Right lobe of liver (tissue), 6 donors: ENCODE results near the gene PACRG. TPM values are rescaled to one million over a fixed set of nuclear protein-coding genes. Genes with fewer than 3 reads are reported as not detected.

Experiments
- ATAC-seq, 4 donors: fragments of 200-7000 bp; cut with Tn5 transposase; one replicate each; pipeline ENCODE4 v1.9.1; 2020; ENCODE audit warnings: mild to moderate bottlenecking in 4 of 4, moderate library complexity in 4 of 4
- DNase-seq, 3 donors: peaks; one replicate each; pipeline ENCODE4 v3.0.0-alpha.2; 2020
- H3K27ac ChIP-seq, 3 donors: fragments of 200-600 bp; one replicate each; pipeline ENCODE4 v1.8.0; 2022
- H3K27me3 ChIP-seq, 2 donors: fragments of 200-600 bp; one replicate each; pipeline ENCODE4 v1.8.0; 2022
- H3K36me3 ChIP-seq, 4 donors: fragments of 200-600 bp; sonication (generic) in 1 of 4; one replicate each; pipeline versions ENCODE4 v1.5.1 to v1.8.0; 2017 to 2022; ENCODE audit warnings: control low read depth in 1 of 4
- H3K4me1 ChIP-seq, 4 donors: fragments of 200-600 bp; sonication (generic) in 1 of 4; one replicate each; pipeline versions ENCODE4 v1.5.1 to v1.8.0; 2017 to 2022; ENCODE audit warnings: control low read depth in 1 of 4
- H3K4me3 ChIP-seq, 3 donors: fragments of 200-600 bp; one replicate each; pipeline ENCODE4 v1.8.0; 2022
- H3K9me3 ChIP-seq, 4 donors: fragments of 200-600 bp; sonication (generic) in 1 of 4; one replicate each; pipeline versions ENCODE4 v1.5.1 to v1.8.0; 2017 to 2022; ENCODE audit warnings: control low read depth in 1 of 4
- CTCF ChIP-seq, 4 donors: fragments of 200-600 bp in 3 of 4; fragments of 450-650 bp in 1 of 4; IDR thresholded peaks; one replicate each; pipeline versions ENCODE4 v1.5.1 to v1.8.0; 2016 to 2022; ENCODE audit warnings: antibody characterized with exemption in 4 of 4, mild to moderate bottlenecking in 2 of 4
- POLR2A ChIP-seq: fragments of 450-650 bp; IDR thresholded peaks from one replicate; pipeline ENCODE4 v1.6.1; 2017; ENCODE audit warnings: antibody characterized with exemption, mild to moderate bottlenecking
- WGBS: methylation state at CpG from one replicate; pipeline ENCODE4 v1.1.6; 2018; ENCODE audit warnings: low coverage, low lambda C conversion rate; ENCODE audit not compliant: insufficient coverage; ENCODE audit errors: missing lambda C conversion rate; 5-methylcytosine and 5-hydroxymethylcytosine counted together
- intact Hi-C, 2 donors: fragments of 100-400 bp; cut with DNase I; formaldehyde crosslinking; loops; one replicate each; pipeline versions ENCODE4 v1.11.2 to v1.14.1; 2022
- total RNA-seq, 6 experiments: library from RNA; depleted of rRNA in 2 of 6; stranded (reverse); fragments of >200 nt in 2 of 6; fragmentation: NEBNext Ultra II Directional in 3 of 6; extraction: Animal tissue kit (Norgen Biotek cat#: 25700) in 3 of 6; gene quantifications; one replicate each; pipeline versions ENCODE4 v1.1.0 to v1.2.4, GENCODE V29; 2016 to 2023
- donor health status: DM: no; HTN: yes; CAD: no.
- donor health status: DM: no; HTN: no; CAD: no.
- donor health status: DM: no; HTN: no; CAD: no.
- donor health status: DM: no; HTN: yes; CAD: no.
- donor health status: DM: no; HTN: yes; CAD: no.

PACRG gene
- total RNA-seq, 6 experiments from 2014 or later = 0.25 to 5.3 (median 2.7) TPM

- Histone ChIP-seq H3K9me3 (no peaks in the 10 kb centered on the region), H3K27ac (no peak overlapping the region), H3K4me1 (peaks cover 0 to 7% (median 0%) of the 10 kb centered on the region in 4 donors), H3K36me3 (no peaks in the 10 kb centered on the region), H3K4me3 (no peak overlapping the region), H3K27me3 (no peaks in the 10 kb centered on the region)
- intact Hi-C loops = no loop called here
- TF ChIP-seq CTCF (IDR thresholded peaks at IDR 0.05) (no peak), POLR2A (no peak)
- 82% methylated on average over 2 of the region's 2 CpGs for WGBS
- ATAC-seq = no peak
- DNase-seq = no peak
Observed at GRCh38 chr6:163229050-163229449, 501.3 kb downstream of the PACRG start.

GRCh38 chr6:163230901-163231300 is 503.1 kb downstream of the PACRG start:
- no peaks in the 10 kb centered on the region for H3K9me3 ChIP-seq
- H3K36me3 ChIP-seq = no peaks in the 10 kb centered on the region
- TF ChIP-seq POLR2A (no peak), CTCF (IDR thresholded peaks at IDR 0.05) (no peak)
- peaks cover 0 to 7% (median 0%) of the 10 kb centered on the region in 4 donors for H3K4me1 ChIP-seq
- ATAC-seq (no peak), DNase-seq (no peak)
- intact Hi-C loops = no loop called here
- no peaks in the 10 kb centered on the region for H3K27me3 ChIP-seq
- H3K27ac ChIP-seq = no peak overlapping the region
- 77% methylated on average over 5 of the region's 9 CpGs for WGBS
- H3K4me3 ChIP-seq = no peak overlapping the region

GRCh38 chr6:163231356-163232014 is 503.7 kb downstream of the PACRG start:
- ATAC-seq = peak; percentile 77 to 91 (median 79)
- H3K9me3 ChIP-seq = no peaks in the 10 kb centered on the region
- 0% methylated on average over 1 of the region's 10 CpGs for WGBS
- no peaks in the 10 kb centered on the region for H3K27me3 ChIP-seq
- DNase-seq = peak in 1 of 3 donors; percentile 56
- no peak overlapping the region for H3K27ac ChIP-seq
- peaks cover 0 to 7% (median 0%) of the 10 kb centered on the region in 4 donors for H3K4me1 ChIP-seq
- no peak overlapping the region for H3K4me3 ChIP-seq
- no peaks in the 10 kb centered on the region for H3K36me3 ChIP-seq
- intact Hi-C loops = no loop called here
- TF ChIP-seq CTCF (IDR thresholded peaks at IDR 0.05) (no peak), POLR2A (no peak)

- ATAC-seq = peak in 2 of 4 donors; percentile 31 to 34
- Histone ChIP-seq H3K36me3 (no peaks in the 10 kb centered on the region), H3K27me3 (no peaks in the 10 kb centered on the region), H3K4me1 (peaks cover 0 to 7% (median 0%) of the 10 kb centered on the region in 4 donors), H3K4me3 (no peak overlapping the region), H3K9me3 (no peaks in the 10 kb centered on the region), H3K27ac (no peak overlapping the region)
- DNase-seq = no peak
- no peak for TF ChIP-seq CTCF (IDR thresholded peaks at IDR 0.05)
- TF ChIP-seq POLR2A = no peak
- intact Hi-C loops = no loop called here
- WGBS = 100% methylated on average over 5 of the region's 7 CpGs
Observed at GRCh38 chr6:163232015-163232523, 504.3 kb downstream of the PACRG start.
